Activated CD4-positive, alpha-beta T cell treated with anti-CD3 and anti-CD28 coated beads for 1 hour (primary cell): ENCODE results near the gene GALNT2.

Source experiments
- DNase-seq: peaks from one replicate; pipeline ENCODE4 v3.0.0-alpha.2; 2020

Gene GALNT2

GRCh38 chr1:230219174-230220067, 152.4 kb downstream of the GALNT2 start:
- no peak for DNase-seq

- no peak for DNase-seq
These were observed 153.4 kb downstream of the GALNT2 start for GRCh38 chr1:230220478-230220877.

DNA sequence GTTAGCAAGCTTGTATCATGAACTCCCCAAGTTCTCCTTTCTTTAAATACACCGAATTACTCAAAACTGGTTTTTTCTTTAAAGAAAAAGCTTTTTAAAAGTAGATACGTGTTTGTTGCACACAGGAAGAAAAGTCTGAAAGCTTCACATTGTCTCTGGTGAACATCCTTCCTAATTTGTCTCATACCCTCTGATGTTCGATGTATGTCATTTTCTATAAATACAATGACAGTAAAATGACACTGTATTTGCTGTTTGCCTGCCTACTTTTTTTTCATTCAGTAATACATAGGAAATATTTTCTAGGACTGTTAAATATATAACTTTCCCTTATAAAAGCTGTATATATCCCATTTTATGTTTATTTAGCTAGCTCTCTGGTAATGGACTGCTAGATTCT, 153.9 kb downstream of the GALNT2 start:
- no peak for DNase-seq

DNA sequence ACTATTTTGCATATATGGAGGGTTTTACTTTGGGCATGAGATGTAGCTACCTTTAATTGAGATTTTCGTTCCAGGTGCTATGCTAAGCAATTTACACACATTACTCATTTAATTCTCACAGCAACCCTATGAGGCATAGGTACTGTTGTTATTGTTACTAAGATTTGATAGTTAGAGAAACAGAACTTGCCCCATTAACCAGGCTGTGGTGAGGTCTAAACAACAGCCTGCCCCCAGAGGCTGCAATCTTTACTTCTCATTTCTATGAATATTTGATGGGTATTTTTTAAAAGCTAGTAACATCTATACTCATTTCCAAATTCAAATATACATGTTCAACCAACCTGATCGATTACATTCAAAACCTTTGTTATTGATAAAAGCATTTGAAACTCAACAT, 155.6 kb downstream of the GALNT2 start:
- DNase-seq = no peak

- DNase-seq = no peak
These were observed 157.3 kb downstream of the GALNT2 start for GRCh38 chr1:230224101-230224960.

- DNase-seq = no peak
These were observed 159.2 kb downstream of the GALNT2 start for GRCh38 chr1:230226007-230226800.

DNA sequence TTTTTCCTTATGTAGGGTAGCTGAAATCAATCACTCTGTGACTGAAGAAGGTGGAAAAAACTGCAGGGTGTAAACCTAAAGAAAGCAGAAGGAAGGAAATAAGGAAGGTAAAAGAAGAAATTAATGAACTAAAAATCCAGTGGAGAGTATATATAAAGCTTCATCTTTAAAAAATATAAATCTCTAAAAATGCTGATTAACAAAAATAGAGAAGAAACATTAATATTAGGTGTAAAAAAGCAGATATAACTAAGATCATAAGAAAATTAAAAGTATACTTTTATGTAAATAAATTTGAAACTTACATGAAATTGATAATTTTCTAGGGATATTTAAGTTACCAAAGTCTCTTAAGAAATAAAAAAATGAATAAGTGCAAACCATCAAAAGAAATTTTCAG, 159.8 kb downstream of the GALNT2 start:
- no peak for DNase-seq

DNA sequence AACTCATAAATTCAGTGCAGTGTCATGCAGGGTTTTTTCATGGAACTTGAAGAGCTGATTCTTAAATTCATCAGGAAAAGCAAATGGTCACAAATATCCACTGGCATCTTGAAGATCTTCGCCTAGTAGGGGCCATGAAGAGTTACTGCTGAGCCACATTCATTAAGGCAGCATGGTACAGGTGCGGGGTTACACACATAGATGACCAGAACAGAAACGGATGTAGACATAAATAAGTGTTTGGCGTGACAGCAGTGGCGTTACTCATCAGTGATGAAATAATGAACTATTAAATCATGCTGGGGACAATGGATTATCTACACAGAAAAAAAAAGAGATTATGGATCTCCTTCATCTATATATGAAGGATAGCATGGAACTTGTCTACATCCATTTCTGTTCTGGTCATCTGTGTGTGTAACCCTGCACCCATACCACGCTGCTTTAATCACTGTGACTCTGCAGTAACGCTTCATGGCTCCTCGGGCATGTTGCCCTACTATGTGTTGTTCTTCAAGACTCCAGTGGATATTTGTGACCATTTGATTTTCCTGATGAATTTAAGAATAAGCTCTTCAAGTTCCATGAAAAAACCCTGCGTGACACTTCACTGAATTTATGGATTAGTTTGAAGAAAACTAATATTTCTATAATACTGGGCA, 161.3 kb downstream of the GALNT2 start:
- no peak for DNase-seq

GRCh38 chr1:230230273-230230672, 163.2 kb downstream of the GALNT2 start:
- no peak for DNase-seq

DNA sequence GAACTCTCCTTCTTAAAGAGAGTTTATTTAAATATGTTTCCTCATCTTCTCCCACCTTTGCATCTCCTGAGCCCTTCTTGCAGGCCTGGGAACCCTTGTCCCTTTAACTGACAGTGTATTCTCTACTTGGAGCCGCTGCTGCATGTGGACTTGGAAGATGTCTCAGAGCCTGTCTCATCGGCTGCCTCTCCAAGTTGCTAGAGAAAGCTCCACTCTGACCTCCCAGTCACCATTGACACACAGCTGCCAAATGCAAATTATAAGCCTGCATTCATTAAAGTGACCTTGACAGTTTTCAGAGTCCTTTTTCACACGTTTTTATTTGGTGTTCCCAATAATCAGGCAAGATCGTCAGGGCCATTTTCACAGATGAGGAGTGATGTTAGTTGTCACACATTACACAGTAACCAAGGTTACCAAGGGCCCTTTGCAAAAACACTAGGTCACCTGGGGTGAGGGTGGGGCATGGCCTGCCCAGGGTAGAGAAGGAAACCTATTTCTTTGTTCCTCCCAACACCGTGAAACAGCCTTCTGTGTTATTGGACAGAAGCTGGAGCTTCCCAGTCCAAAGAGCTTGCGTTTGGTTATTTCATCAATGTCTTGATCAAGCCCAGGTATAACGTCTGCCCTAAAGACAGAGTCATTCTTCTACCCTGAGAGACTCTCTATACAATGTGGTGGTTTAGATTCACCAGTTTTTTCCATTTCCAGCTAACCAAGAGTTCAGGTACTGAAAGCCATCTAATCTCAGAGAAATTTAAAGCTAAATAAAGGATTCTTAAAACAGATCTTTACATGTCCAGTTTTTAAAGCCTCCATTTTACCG, 164.1 kb downstream of the GALNT2 start:
- DNase-seq = no peak

- DNase-seq = no peak
These were observed 164.7 kb downstream of the GALNT2 start for GRCh38 chr1:230231774-230232145.

- DNase-seq = no peak
These were observed 165.3 kb downstream of the GALNT2 start for GRCh38 chr1:230232371-230232771.

GRCh38 chr1:230233786-230234185, 166.7 kb downstream of the GALNT2 start:
- DNase-seq = no peak

- no peak for DNase-seq
These were observed 168.8 kb downstream of the GALNT2 start for GRCh38 chr1:230235876-230236275.

- no peak for DNase-seq
These were observed 169.4 kb downstream of the GALNT2 start for GRCh38 chr1:230236301-230237008.

- no peak for DNase-seq
These were observed 170.0 kb downstream of the GALNT2 start for GRCh38 chr1:230237009-230237370.

GRCh38 chr1:230237805-230238204, 170.8 kb downstream of the GALNT2 start:
- no peak for DNase-seq

GRCh38 chr1:230240446-230241086, 173.5 kb downstream of the GALNT2 start:
- no peak for DNase-seq

DNA sequence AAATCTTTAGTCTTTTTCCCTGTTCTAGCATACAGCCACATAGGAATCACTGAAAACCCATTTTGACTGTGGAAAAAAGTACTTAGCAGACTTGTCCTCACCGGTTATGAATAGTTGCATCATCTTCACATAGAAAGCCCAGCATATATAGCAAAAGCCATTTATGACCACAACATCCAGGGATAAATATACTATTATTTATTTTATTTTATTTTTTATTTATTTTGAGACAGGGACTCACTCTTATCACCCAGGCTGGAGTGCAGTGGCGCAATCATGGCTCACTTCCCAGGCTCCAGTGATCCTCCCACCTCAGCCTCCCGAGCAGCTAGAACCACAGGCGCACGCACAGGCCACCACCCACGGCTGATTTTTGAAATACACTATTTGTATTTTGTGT, 175.3 kb downstream of the GALNT2 start:
- no peak for DNase-seq

GRCh38 chr1:230243146-230243545, 176.1 kb downstream of the GALNT2 start:
- DNase-seq = no peak
